PC-3 (cell line): ENCODE measurements around the gene RABL6. TPM values are rescaled to one million over a fixed set of nuclear protein-coding genes. Genes with fewer than 3 reads are reported as not detected.

Experiments
- ATAC-seq: fragments of 200-7000 bp; cut with Tn5 transposase; 2 replicates; pipeline ENCODE4 v1.9.1; 2020; ENCODE audit warnings: mild to moderate bottlenecking, moderate library complexity
- BruUV-seq: library from RNA; stranded (reverse); fragments of 400-500 nt; replicated peaks from 2 replicates; lab custom pipeline; 2021; lab: Mats Ljungman, UMichigan
- CTCF ChIA-PET: fragments of 300-600 bp; sonication (Branson Sonifier 250); formaldehyde crosslinking; loops from one replicate; lab custom pipeline; 2022; ENCODE audit warnings: antibody characterized with exemption; lab: Charles Lee
- POLR2A ChIA-PET: fragments of 300-600 bp; sonication (Branson Sonifier 250); formaldehyde crosslinking; loops from one replicate; lab custom pipeline; 2022; ENCODE audit warnings: antibody characterized with exemption; ENCODE audit not compliant: unreplicated experiment; lab: Charles Lee
- DNase-seq: peaks from one replicate; pipeline ENCODE4 v3.0.0-alpha.2; 2015
- H2AFZ ChIP-seq: fragments of 300-600 bp; sonication (generic); 2 replicates; pipeline ENCODE4 v1.6.0; 2016; ENCODE audit warnings: antibody characterized with exemption, low read length
- H3F3A ChIP-seq: fragments of 300-600 bp; sonication (generic); one replicate; pipeline ENCODE4 v1.6.0; 2017; ENCODE audit warnings: antibody characterized with exemption, low read length, control low read depth, mild to moderate bottlenecking; ENCODE audit not compliant: unreplicated experiment
- H3K27ac ChIP-seq: fragments of 300-600 bp; sonication (generic); 2 replicates; pipeline ENCODE4 v1.5.1; 2016; ENCODE audit warnings: mild to moderate bottlenecking, low read length
- H3K27me3 ChIP-seq: fragments of 300-600 bp; sonication (generic); 2 replicates; pipeline ENCODE4 v1.6.1; 2016; ENCODE audit warnings: low read length, mixed read lengths
- H3K36me3 ChIP-seq: fragments of 300-600 bp; sonication (generic); 2 replicates; pipeline ENCODE4 v1.6.1; 2016; ENCODE audit warnings: low read depth, mixed run types, low read length, mixed read lengths
- H3K4me1 ChIP-seq: fragments of 300-600 bp; sonication (generic); 2 replicates; pipeline ENCODE4 v1.5.1; 2016; ENCODE audit warnings: low read length; ENCODE audit not compliant: insufficient read depth
- H3K4me2 ChIP-seq: fragments of 300-600 bp; sonication (generic); 2 replicates; pipeline ENCODE4 v1.6.0; 2016; ENCODE audit warnings: low read length
- H3K4me3 ChIP-seq: fragments of 300-600 bp; sonication (generic); 2 replicates; pipeline ENCODE4 v1.5.1; 2016; ENCODE audit warnings: mild to moderate bottlenecking, low read length, mixed read lengths
- H3K79me2 ChIP-seq: fragments of 300-600 bp; sonication (generic); 2 replicates; pipeline ENCODE4 v1.6.1; 2017; ENCODE audit warnings: low read length, mixed read lengths
- H3K9ac ChIP-seq: fragments of 300-600 bp; sonication (generic); 2 replicates; pipeline ENCODE4 v1.6.0; 2016; ENCODE audit warnings: mild to moderate bottlenecking, low read length
- H3K9me2 ChIP-seq: fragments of 300-600 bp; sonication (generic); replicated peaks from 2 replicates; pipeline ENCODE4 v1.6.1; 2016; ENCODE audit warnings: mixed run types, low read length, mixed read lengths
- H3K9me3 ChIP-seq: fragments of 300-600 bp; sonication (generic); 2 replicates; pipeline ENCODE4 v1.6.1; 2016; ENCODE audit warnings: low read length, mixed read lengths
- H4K20me1 ChIP-seq: fragments of 300-600 bp; sonication (generic); 2 replicates; pipeline ENCODE4 v1.6.1; 2016; ENCODE audit warnings: low read length, mixed read lengths
- CTCF ChIP-seq: fragments of 300-600 bp; sonication (generic); conservative IDR thresholded peaks from 2 replicates; pipeline ENCODE4 v1.5.1; 2017; ENCODE audit warnings: antibody characterized with exemption, low read depth, mild to moderate bottlenecking, low read length
- EZH2 ChIP-seq: fragments of 300-600 bp; sonication (generic); IDR thresholded peaks from one replicate; pipeline ENCODE4 v1.6.1; 2017; ENCODE audit warnings: antibody characterized with exemption, mild to moderate bottlenecking, low read length; ENCODE audit not compliant: unreplicated experiment
- EZH2phosphoT487 ChIP-seq: fragments of 300-600 bp; sonication (generic); IDR thresholded peaks from 2 replicates; pipeline ENCODE4 v1.6.1; 2018; ENCODE audit warnings: mild to moderate bottlenecking, antibody characterized with exemption, low read length, borderline replicate concordance
- intact Hi-C: fragments of 100-400 bp; cut with micrococcal nuclease; formaldehyde crosslinking; loops from 2 replicates; pipeline ENCODE4 v1.9.0; 2023
- total RNA-seq: library from RNA; depleted of rRNA; stranded (reverse); fragments of >200 nt; gene quantifications from 2 replicates; pipeline ENCODE4 v1.2.3, GENCODE V29; 2014

RABL6 gene
- total RNA-seq, 1 experiment from 2014 or later = 84.3 TPM

GRCh38 chr9:136885950-136886578 is 78.3 kb downstream of the RABL6 start, which contains the start of gene TRAF2:
Gene TRAF2 (plus strand): TSS chr9:136886516. CDS start chr9:136898741, 12,225 bp downstream.
- peaks cover 10% of the 10 kb centered on the region; the same call in 1 of the 2 replicates for H3K4me1 ChIP-seq
- peak within 1 kb of the TSS; percentile 95 for H3K4me3 ChIP-seq
- intact Hi-C loops = loop anchor here (2.0 kb wide), 2 partner anchors 15 to 59 kb away; partner anchors contain the start of genes C8G and FBXW5
- peak within 1 kb of the TSS; percentile 99 for H3K4me2 ChIP-seq
- no TSS peak for BruUV-seq
- no peaks in the 10 kb centered on the region for H3K9me2 ChIP-seq
- no peak for TF ChIP-seq EZH2phosphoT487
- no peak for TF ChIP-seq EZH2
- TF ChIP-seq CTCF = no peak
- no peaks in the 10 kb centered on the region for H3F3A ChIP-seq
- peak; percentile 97 for ATAC-seq
- peak within 1 kb of the TSS; percentile 79 for H2AFZ ChIP-seq
- no peaks in the 10 kb centered on the region for H3K9me3 ChIP-seq
- H3K79me2 ChIP-seq = peaks cover 51% of the 10 kb centered on the region
- H4K20me1 ChIP-seq = no peaks in the 10 kb centered on the region
- peak within 1 kb of the TSS; percentile 32 for H3K27ac ChIP-seq
- H3K36me3 ChIP-seq = no peaks in the 10 kb centered on the region
- CTCF ChIA-PET = no interaction called here
- peak; percentile 97 for DNase-seq
- POLR2A ChIA-PET = interaction anchor here (0.6 to 1.3 kb wide), 2 partner anchors 16 to 20 kb away, joined by 3 to 4 read pairs; partner anchors contain the start of gene EDF1
- H3K27me3 ChIP-seq = no peaks in the 10 kb centered on the region
- peak within 1 kb of the TSS; percentile 94 for H3K9ac ChIP-seq

- TF ChIP-seq CTCF (no peak), EZH2 (no peak), EZH2phosphoT487 (no peak)
- DNase-seq (no peak), ATAC-seq (peak; percentile 18)
- peak overlapping the region; percentile 95 for H3K4me3 ChIP-seq
- POLR2A ChIA-PET = interaction anchor here (1.3 kb wide), 1 partner anchor 15 kb away, joined by 4 read pairs; no protein-coding TSS in a partner anchor
- CTCF ChIA-PET = no interaction called here
- H3K36me3 ChIP-seq = no peaks in the 10 kb centered on the region
- H3K27me3 ChIP-seq = no peaks in the 10 kb centered on the region
- H3F3A ChIP-seq = no peaks in the 10 kb centered on the region
- peaks cover 9% of the 10 kb centered on the region; the same call in 1 of the 2 replicates for H3K4me1 ChIP-seq
- H3K27ac ChIP-seq = peak overlapping the region; percentile 32
- peak overlapping the region; percentile 71 for H2AFZ ChIP-seq
- H4K20me1 ChIP-seq = no peaks in the 10 kb centered on the region
- H3K9me3 ChIP-seq = no peaks in the 10 kb centered on the region
- intact Hi-C loops = loop anchor here (2.0 kb wide), 2 partner anchors 14 to 58 kb away; partner anchors contain the start of genes C8G and FBXW5
- H3K79me2 ChIP-seq = peaks cover 60% of the 10 kb centered on the region
- peak overlapping the region; percentile 99 for H3K4me2 ChIP-seq
- TSS peak; percentile 47 for BruUV-seq
- peak overlapping the region; percentile 94 for H3K9ac ChIP-seq
- no peaks in the 10 kb centered on the region for H3K9me2 ChIP-seq
Measured at GRCh38 chr9:136886610-136887597, 79.2 kb downstream of the RABL6 start.
